H54 (cell line): ENCODE measurements around the gene HECTD4.
"Not testable (repeated sequence)": the region's sequence is repeated elsewhere in the genome, so short reads cannot be mapped to it uniquely, and the experiment has no call there.

ENCODE experiments used
- DNase-seq: peaks from one replicate; pipeline ENCODE4 v3.0.0; 2011; ENCODE audit warnings: low spot score, mixed read lengths; ENCODE audit not compliant: insufficient read length
- FAIRE-seq: peaks from 3 replicates; lab custom pipeline; 2011; peaks lifted over from hg19 to GRCh38; lab: Jason Lieb, UNC
- POLR2A ChIP-seq: IDR thresholded peaks from 2 replicates; pipeline ENCODE4 v1.6.1; 2011; ENCODE audit warnings: low read depth, mild to moderate bottlenecking, low read length

Gene HECTD4

GRCh38 chr12:112167718-112168525, 214.3 kb downstream of the HECTD4 start:
- FAIRE-seq (no peak), DNase-seq (no peak)
- TF ChIP-seq POLR2A = no peak

- TF ChIP-seq POLR2A = no peak
- FAIRE-seq = no peak
Observed at GRCh38 chr12:112167031-112167461, 215.2 kb downstream of the HECTD4 start.

GRCh38 chr12:112166051-112167015, 215.9 kb downstream of the HECTD4 start:
- FAIRE-seq = no peak
- TF ChIP-seq POLR2A = no peak
- DNase-seq = no peak

More at GRCh38 chr12:112167031-112167461, 215.2 kb downstream of the HECTD4 start:
- DNase-seq = no peak

- DNase-seq = no peak
- no peak for TF ChIP-seq POLR2A
- no peak for FAIRE-seq
Observed at GRCh38 chr12:112165624-112166023, 216.6 kb downstream of the HECTD4 start.

GRCh38 chr12:112164011-112164660, 218.1 kb downstream of the HECTD4 start:
- no peak for TF ChIP-seq POLR2A
- no peak for DNase-seq
- no peak for FAIRE-seq

- FAIRE-seq = no peak
- no peak for TF ChIP-seq POLR2A
- DNase-seq = no peak
Observed at GRCh38 chr12:112163471-112163991, 218.7 kb downstream of the HECTD4 start.

- no peak for TF ChIP-seq POLR2A
- no peak for FAIRE-seq
- DNase-seq = no peak
Observed at GRCh38 chr12:112163056-112163455, 219.2 kb downstream of the HECTD4 start.

- FAIRE-seq (no peak), DNase-seq (no peak)
- no peak for TF ChIP-seq POLR2A
Observed at GRCh38 chr12:112162241-112162790, 219.9 kb downstream of the HECTD4 start.

- TF ChIP-seq POLR2A = no peak
- no peak for DNase-seq
- FAIRE-seq = no peak
Observed at GRCh38 chr12:112161711-112162110, 220.5 kb downstream of the HECTD4 start.

- no peak for TF ChIP-seq POLR2A
- FAIRE-seq (no peak), DNase-seq (no peak)
Observed at GRCh38 chr12:112160611-112161010, 221.6 kb downstream of the HECTD4 start.

GRCh38 chr12:112159146-112159541, 223.1 kb downstream of the HECTD4 start:
- no peak for TF ChIP-seq POLR2A
- no peak for FAIRE-seq
- no peak for DNase-seq

- not testable (repeated sequence) for FAIRE-seq, DNase-seq
Observed at GRCh38 chr12:112158461-112159145, 223.6 kb downstream of the HECTD4 start.

GRCh38 chr12:112153893-112154219, 228.4 kb downstream of the HECTD4 start:
- FAIRE-seq = no peak
- DNase-seq = no peak
- TF ChIP-seq POLR2A = no peak
